PC-3 (cell line): ENCODE results near the gene ALDH7A1. TPM values are rescaled to one million over a fixed set of nuclear protein-coding genes. Genes with fewer than 3 reads are reported as not detected.

Experiments used
- ATAC-seq: fragments of 200-7000 bp; cut with Tn5 transposase; 2 replicates; pipeline ENCODE4 v1.9.1; 2020; ENCODE audit warnings: mild to moderate bottlenecking, moderate library complexity
- Bru-seq: library from RNA; stranded (reverse); fragments of 400-500 nt; gene quantifications from one replicate; lab custom pipeline; 2021; lab: Mats Ljungman, UMichigan
- BruChase-seq, 2 experiments: library from RNA; stranded (reverse); fragments of 400-500 nt; gene quantifications; one replicate each; lab custom pipeline; 2021; lab: Mats Ljungman, UMichigan
- BruUV-seq: library from RNA; stranded (reverse); fragments of 400-500 nt; replicated peaks from 2 replicates; lab custom pipeline; 2021; lab: Mats Ljungman, UMichigan
- CTCF ChIA-PET: fragments of 300-600 bp; sonication (Branson Sonifier 250); formaldehyde crosslinking; loops from one replicate; lab custom pipeline; 2022; ENCODE audit warnings: antibody characterized with exemption; lab: Charles Lee
- POLR2A ChIA-PET: fragments of 300-600 bp; sonication (Branson Sonifier 250); formaldehyde crosslinking; loops from one replicate; lab custom pipeline; 2022; ENCODE audit warnings: antibody characterized with exemption; ENCODE audit not compliant: unreplicated experiment; lab: Charles Lee
- DNase-seq: peaks from one replicate; pipeline ENCODE4 v3.0.0-alpha.2; 2015
- H2AFZ ChIP-seq: fragments of 300-600 bp; sonication (generic); 2 replicates; pipeline ENCODE4 v1.6.0; 2016; ENCODE audit warnings: antibody characterized with exemption, low read length
- H3F3A ChIP-seq: fragments of 300-600 bp; sonication (generic); one replicate; pipeline ENCODE4 v1.6.0; 2017; ENCODE audit warnings: antibody characterized with exemption, low read length, control low read depth, mild to moderate bottlenecking; ENCODE audit not compliant: unreplicated experiment
- H3K27ac ChIP-seq: fragments of 300-600 bp; sonication (generic); 2 replicates; pipeline ENCODE4 v1.5.1; 2016; ENCODE audit warnings: mild to moderate bottlenecking, low read length
- H3K27me3 ChIP-seq: fragments of 300-600 bp; sonication (generic); 2 replicates; pipeline ENCODE4 v1.6.1; 2016; ENCODE audit warnings: low read length, mixed read lengths
- H3K36me3 ChIP-seq: fragments of 300-600 bp; sonication (generic); 2 replicates; pipeline ENCODE4 v1.6.1; 2016; ENCODE audit warnings: low read depth, mixed run types, low read length, mixed read lengths
- H3K4me1 ChIP-seq: fragments of 300-600 bp; sonication (generic); 2 replicates; pipeline ENCODE4 v1.5.1; 2016; ENCODE audit warnings: low read length; ENCODE audit not compliant: insufficient read depth
- H3K4me2 ChIP-seq: fragments of 300-600 bp; sonication (generic); 2 replicates; pipeline ENCODE4 v1.6.0; 2016; ENCODE audit warnings: low read length
- H3K4me3 ChIP-seq: fragments of 300-600 bp; sonication (generic); 2 replicates; pipeline ENCODE4 v1.5.1; 2016; ENCODE audit warnings: mild to moderate bottlenecking, low read length, mixed read lengths
- H3K79me2 ChIP-seq: fragments of 300-600 bp; sonication (generic); 2 replicates; pipeline ENCODE4 v1.6.1; 2017; ENCODE audit warnings: low read length, mixed read lengths
- H3K9ac ChIP-seq: fragments of 300-600 bp; sonication (generic); 2 replicates; pipeline ENCODE4 v1.6.0; 2016; ENCODE audit warnings: mild to moderate bottlenecking, low read length
- H3K9me2 ChIP-seq: fragments of 300-600 bp; sonication (generic); replicated peaks from 2 replicates; pipeline ENCODE4 v1.6.1; 2016; ENCODE audit warnings: mixed run types, low read length, mixed read lengths
- H3K9me3 ChIP-seq: fragments of 300-600 bp; sonication (generic); 2 replicates; pipeline ENCODE4 v1.6.1; 2016; ENCODE audit warnings: low read length, mixed read lengths
- H4K20me1 ChIP-seq: fragments of 300-600 bp; sonication (generic); 2 replicates; pipeline ENCODE4 v1.6.1; 2016; ENCODE audit warnings: low read length, mixed read lengths
- CTCF ChIP-seq: fragments of 300-600 bp; sonication (generic); conservative IDR thresholded peaks from 2 replicates; pipeline ENCODE4 v1.5.1; 2017; ENCODE audit warnings: antibody characterized with exemption, low read depth, mild to moderate bottlenecking, low read length
- EZH2 ChIP-seq: fragments of 300-600 bp; sonication (generic); IDR thresholded peaks from one replicate; pipeline ENCODE4 v1.6.1; 2017; ENCODE audit warnings: antibody characterized with exemption, mild to moderate bottlenecking, low read length; ENCODE audit not compliant: unreplicated experiment
- EZH2phosphoT487 ChIP-seq: fragments of 300-600 bp; sonication (generic); IDR thresholded peaks from 2 replicates; pipeline ENCODE4 v1.6.1; 2018; ENCODE audit warnings: mild to moderate bottlenecking, antibody characterized with exemption, low read length, borderline replicate concordance
- intact Hi-C: fragments of 100-400 bp; cut with micrococcal nuclease; formaldehyde crosslinking; loops from 2 replicates; pipeline ENCODE4 v1.9.0; 2023
- long read RNA-seq: library from polyadenylated mRNA; unstranded; transcript quantifications from one replicate; pipeline ENCODE4 v2.0.0, GENCODE V29; 2021; ENCODE audit not compliant: unreplicated experiment
- total RNA-seq: library from RNA; depleted of rRNA; stranded (reverse); fragments of >200 nt; gene quantifications from 2 replicates; pipeline ENCODE4 v1.2.3, GENCODE V29; 2014; rRNA removed

Gene ALDH7A1
- 45.8 and 45.9 TPM in 2 replicates for total RNA-seq
- Bru-seq, nascent RNA: percentile 86 among the genes with signal in this experiment
- BruChase-seq, experiment 1, labeled RNA remaining after a 6-hour chase: percentile 71 among the genes with signal in this experiment
- percentile 76 among the genes with signal in this experiment for BruChase-seq, experiment 2, labeled RNA remaining after a 2-hour chase
- long read RNA-seq, full-length matches to known transcripts: 94 of 130 reads
- long read RNA-seq, partial matches to known transcripts: 21 of 130 reads
- long read RNA-seq, other reads (novel, unspliced or antisense): 15 of 130 reads

GRCh38 chr5:126594748-126595485 is at the start of gene ALDH7A1:
Gene ALDH7A1, minus strand, starts transcription at chr5:126595219. Its CDS starts 21 bp downstream, at chr5:126595198.
- BruUV-seq: TSS peak; percentile 58
- intact Hi-C loops: loop anchor here (1.0 to 10.0 kb wide), 4 partner anchors 53 to 256 kb away; partner anchors contain the start of gene GRAMD2B

DNA sequence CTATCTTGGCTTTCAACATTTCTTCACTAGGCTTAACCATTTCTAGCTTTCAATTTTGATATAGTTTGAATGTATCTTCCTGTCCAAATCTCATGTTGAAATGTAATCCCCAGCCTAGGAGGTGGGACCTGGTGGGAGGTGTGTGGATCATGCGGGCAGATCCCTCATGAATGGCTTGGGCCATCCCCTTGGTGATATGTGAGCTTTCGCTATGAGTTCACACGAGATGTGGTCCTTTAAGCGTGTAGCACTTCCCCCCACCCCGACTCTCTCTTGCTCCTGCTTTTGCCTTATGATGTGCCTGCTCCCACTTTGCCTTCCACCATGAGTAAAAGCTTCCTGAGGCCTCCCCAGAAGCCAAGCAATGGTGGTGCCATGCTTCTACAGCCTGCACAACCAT is 46.4 kb upstream of the ALDH7A1 start:
- no peak overlapping the region for H3K4me3 ChIP-seq
- CTCF ChIA-PET: no interaction called here
- POLR2A ChIA-PET: interaction anchor here (0.7 kb wide), 1 partner anchor 47 kb away, joined by 3 read pairs; no protein-coding TSS in a partner anchor
- DNase-seq (no peak), ATAC-seq (no peak)
- no peak overlapping the region for H2AFZ ChIP-seq
- BruUV-seq: no TSS peak
- no peaks in the 10 kb centered on the region for H3F3A ChIP-seq
- no peaks in the 10 kb centered on the region for H3K27me3 ChIP-seq
- no peaks in the 10 kb centered on the region for H3K9me3 ChIP-seq
- H3K27ac ChIP-seq: no peak overlapping the region
- intact Hi-C loops: no loop called here
- no peak overlapping the region for H3K4me2 ChIP-seq
- no peaks in the 10 kb centered on the region for H3K9me2 ChIP-seq
- H4K20me1 ChIP-seq: no peaks in the 10 kb centered on the region
- TF ChIP-seq EZH2phosphoT487: no peak
- TF ChIP-seq CTCF: no peak
- no peak for TF ChIP-seq EZH2
- no peaks in the 10 kb centered on the region for H3K4me1 ChIP-seq
- no peaks in the 10 kb centered on the region for H3K36me3 ChIP-seq
- H3K79me2 ChIP-seq: no peaks in the 10 kb centered on the region
- H3K9ac ChIP-seq: no peak overlapping the region

More at GRCh38 chr5:126594748-126595485, at the start of gene ALDH7A1:
- Histone ChIP-seq H4K20me1 (no peaks in the 10 kb centered on the region), H3K36me3 (peaks cover 3% of the 10 kb centered on the region), H3K4me3 (peak within 1 kb of the TSS; percentile 76), H3K4me2 (peak within 1 kb of the TSS; percentile 88), H3K79me2 (peaks cover 36% of the 10 kb centered on the region), H3F3A (peaks cover 3% of the 10 kb centered on the region), H3K27me3 (no peaks in the 10 kb centered on the region), H3K27ac (peak within 1 kb of the TSS; percentile 49), H2AFZ (peak within 1 kb of the TSS; percentile 89), H3K4me1 (peaks cover 18% of the 10 kb centered on the region), H3K9me3 (no peaks in the 10 kb centered on the region), H3K9me2 (no peaks in the 10 kb centered on the region), H3K9ac (peak within 1 kb of the TSS; percentile 79)
- POLR2A ChIA-PET: interaction anchor here (0.5 to 0.8 kb wide), 3 partner anchors 30 to 183 kb away, joined by 3 to 6 read pairs (median 4); no protein-coding TSS in a partner anchor
- CTCF ChIA-PET: interaction anchor here (0.5 to 1.2 kb wide), 2 partner anchors 46 to 56 kb away, joined by 7 to 8 read pairs; no protein-coding TSS in a partner anchor
- DNase-seq (peak; percentile 91), ATAC-seq (peak; percentile 81)
- TF ChIP-seq EZH2phosphoT487: no peak
- no peak for TF ChIP-seq EZH2
- TF ChIP-seq CTCF: peak; percentile 59
